GM10266 (cell line): ENCODE data around the gene ZNF292.

Experiments used
- DNase-seq: peaks from one replicate; pipeline ENCODE4 v3.0.0; 2012; ENCODE audit errors: extremely low spot score
- CTCF ChIP-seq: IDR thresholded peaks from 2 replicates; pipeline ENCODE4 v1.5.1; 2012; ENCODE audit warnings: mild to moderate bottlenecking, low read depth; ENCODE audit not compliant: control insufficient read depth, insufficient read depth; ENCODE audit errors: missing control alignments

Gene ZNF292

GRCh38 chr6:87274660-87275274, 119.4 kb downstream of the ZNF292 start:
- no peak for TF ChIP-seq CTCF
- no peak for DNase-seq

GRCh38 chr6:87276624-87277023, 121.3 kb downstream of the ZNF292 start:
- no peak for TF ChIP-seq CTCF
- DNase-seq = no peak

GRCh38 chr6:87277123-87277522, 121.8 kb downstream of the ZNF292 start:
- TF ChIP-seq CTCF = peak; percentile 43
- DNase-seq = no peak

GRCh38 chr6:87279196-87279595, 123.8 kb downstream of the ZNF292 start:
- TF ChIP-seq CTCF = no peak
- DNase-seq = no peak

- no peak for DNase-seq
- TF ChIP-seq CTCF = no peak
These were observed 126.1 kb downstream of the ZNF292 start for GRCh38 chr6:87281426-87281825.

- DNase-seq = no peak
- no peak for TF ChIP-seq CTCF
These were observed 127.4 kb downstream of the ZNF292 start for GRCh38 chr6:87282743-87283142.

- DNase-seq = no peak
- TF ChIP-seq CTCF = no peak
These were observed 128.1 kb downstream of the ZNF292 start for GRCh38 chr6:87283461-87283860.
